ENCODE measurements around the gene GRK5. TPM values are rescaled to one million over a fixed set of nuclear protein-coding genes. Genes with fewer than 3 reads are reported as not detected.

GRK5 gene
- total RNA-seq, 1 experiment from 2014 or later = 1.2 TPM

- Histone ChIP-seq H4K5ac (ENCODE audit: insufficient read length, low read depth, low read length) (no peak overlapping the region), H3K27ac (ENCODE audit: insufficient read length, low read depth, low read length) (no peak overlapping the region), H3K79me1 (ENCODE audit: insufficient read depth, low read depth, low read length, poor library complexity, severe bottlenecking) (no peaks in the 10 kb centered on the region), H2BK15ac (ENCODE audit: low read depth, low read length) (no peak overlapping the region), H2AK5ac (ENCODE audit: insufficient read length, low read length) (no peak overlapping the region), H2BK5ac (ENCODE audit: insufficient read length, low read length) (no peak overlapping the region), H3K9me3 (ENCODE audit: control insufficient read depth, low read depth, low read length) (no peaks in the 10 kb centered on the region), H3K14ac (ENCODE audit: insufficient read depth, low read length) (no peak overlapping the region), H3K79me2 (ENCODE audit: insufficient read depth, low read length) (no peaks in the 10 kb centered on the region), H4K20me1 (ENCODE audit: control insufficient read depth, insufficient read depth, insufficient read length) (no peaks in the 10 kb centered on the region), H4K8ac (replicated peaks; ENCODE audit: insufficient read length, low read depth, low read length) (no peak overlapping the region), H3K23ac (ENCODE audit: insufficient read length, low read depth, low read length) (no peak overlapping the region), H3T11ph (ENCODE audit: low read length) (no peak overlapping the region), H3K18ac (ENCODE audit: insufficient read length, low read depth, low read length) (no peak overlapping the region), H2AFZ (ENCODE audit: low read length) (no peak overlapping the region), H3K56ac (ENCODE audit: insufficient read length, low read depth, low read length) (no peak overlapping the region), H3K27me3 (ENCODE audit: insufficient read depth, low read length) (no peaks in the 10 kb centered on the region), H3K23me2 (ENCODE audit: insufficient read length, low read depth, low read length, poor library complexity, severe bottlenecking) (no peaks in the 10 kb centered on the region), H2BK12ac (ENCODE audit: insufficient read length, low read depth, low read length) (no peak overlapping the region), H4K91ac (ENCODE audit: insufficient read length, low read depth, low read length) (no peak overlapping the region), H3K9ac (ENCODE audit: extremely low read depth, insufficient read length, low read length) (no peak overlapping the region), H2BK20ac (ENCODE audit: low read depth, low read length, poor library complexity, severe bottlenecking) (no peak overlapping the region), H3K4ac (ENCODE audit: low read depth, low read length) (no peak overlapping the region), H3K4me1 (ENCODE audit: insufficient read depth, low read length) (no peaks in the 10 kb centered on the region), H2BK120ac (ENCODE audit: low read depth, low read length, poor library complexity, severe bottlenecking) (no peak overlapping the region), H3K4me2 (ENCODE audit: insufficient read depth, insufficient read length, low read length) (no peak overlapping the region)
- H3K27me3 Mint-ChIP-seq (ENCODE audit: low read depth) = peaks cover 11% of the 10 kb centered on the region
- whole genome bisulfite sequencing (ENCODE audit: extremely low coverage, insufficient read length, low lambda C conversion rate) = no CpG with 5 or more reads among the region's 12 CpGs
- H3K9me3 Mint-ChIP-seq = no peaks in the 10 kb centered on the region
- no peak for TF ChIP-seq CTCF (conservative IDR thresholded peaks at IDR 0.05)
- DNase-seq = no peak
- H3K4me1 Mint-ChIP-seq = peaks cover 0 to 8% of the 10 kb centered on the region in 2 experiments; a peak in 3 of 4 replicates
- H3K27ac Mint-ChIP-seq = no peak overlapping the region
- H3K4me3 Mint-ChIP-seq = no peak overlapping the region
- no peaks in the 10 kb centered on the region; a peak in 1 of 7 replicates for H3K36me3 Mint-ChIP-seq (ENCODE audit: insufficient read depth in 1 of 3, low read depth in 3 of 3)
Observed at GRCh38 chr10:119502209-119502608, 294.8 kb downstream of the GRK5 start.

Data from H9 (cell line).